Keratinocyte (primary cell): ENCODE results near the gene ATP1A3. TPM values are rescaled to one million over a fixed set of nuclear protein-coding genes. Genes with fewer than 3 reads are reported as not detected.
A peak's percentile ranks its signal among the peaks of the same experiment; 100 is the strongest.

Experiments used
- DNase-seq: peaks from one replicate; pipeline ENCODE4 v3.0.0-alpha.2; 2011; ENCODE audit warnings: low read depth, missing footprints, low spot score
- FAIRE-seq: peaks from 2 replicates; lab custom pipeline; 2011; peaks lifted over from hg19 to GRCh38; lab: Jason Lieb, UNC
- H2AFZ ChIP-seq: 2 replicates; pipeline ENCODE4 v1.6.0; 2012; ENCODE audit warnings: low read length, control low read depth, inconsistent platforms; ENCODE audit not compliant: control insufficient read depth
- H3K27ac ChIP-seq: 2 replicates; pipeline ENCODE4 v1.5.1; 2011; ENCODE audit warnings: low read length; ENCODE audit not compliant: control insufficient read depth, insufficient read depth
- H3K27me3 ChIP-seq: 3 replicates; pipeline ENCODE4 v1.6.0; 2011; ENCODE audit warnings: low read length; ENCODE audit not compliant: control insufficient read depth, insufficient read depth; ENCODE audit errors: extremely low read depth
- H3K36me3 ChIP-seq, 2 experiments: 2 replicates in 1 of 2; 3 replicates in 1 of 2; pipeline ENCODE4 v1.5.1; 2011; ENCODE audit warnings: low read length in 2 of 2, mild to moderate bottlenecking in 1 of 2; ENCODE audit not compliant: control insufficient read depth in 2 of 2, insufficient read depth in 2 of 2; ENCODE audit errors: extremely low read depth in 1 of 2
- H3K4me1 ChIP-seq: 3 replicates; pipeline ENCODE4 v1.5.1; 2011; ENCODE audit warnings: low read length; ENCODE audit not compliant: control insufficient read depth, insufficient read depth; ENCODE audit errors: extremely low read depth
- H3K4me2 ChIP-seq: 3 replicates; pipeline ENCODE4 v1.6.0; 2011; ENCODE audit warnings: low read depth, low read length; ENCODE audit not compliant: control insufficient read depth, insufficient read depth; ENCODE audit errors: extremely low read depth
- H3K4me3 ChIP-seq, 3 experiments: fragments of 200-600 bp in 1 of 3; sonication (generic) in 1 of 3; 2 replicates in 2 of 3; 3 replicates in 1 of 3; pipeline ENCODE4 v1.5.1; 2011 to 2016; ENCODE audit warnings: low read length in 3 of 3, mild to moderate bottlenecking in 3 of 3, control low read depth in 2 of 3, inconsistent platforms in 1 of 3, low read depth in 1 of 3, mixed read lengths in 1 of 3, mixed run types in 1 of 3, moderate library complexity in 1 of 3; ENCODE audit not compliant: control insufficient read depth in 2 of 3, insufficient read depth in 2 of 3; ENCODE audit errors: extremely low read depth in 1 of 3
- H3K79me2 ChIP-seq: 2 replicates; pipeline ENCODE4 v1.6.0; 2012; ENCODE audit warnings: low read length; ENCODE audit not compliant: control insufficient read depth, insufficient read depth
- H3K9ac ChIP-seq: 3 replicates; pipeline ENCODE4 v1.6.0; 2011; ENCODE audit warnings: low read length; ENCODE audit not compliant: control insufficient read depth, insufficient read depth; ENCODE audit errors: extremely low read depth
- H3K9me1 ChIP-seq: 3 replicates; pipeline ENCODE4 v1.6.0; 2011; ENCODE audit warnings: low read length; ENCODE audit not compliant: control insufficient read depth, insufficient read depth; ENCODE audit errors: extremely low read depth
- H3K9me3 ChIP-seq: 2 replicates; pipeline ENCODE4 v1.5.1; 2012; ENCODE audit warnings: low read depth, low read length; ENCODE audit not compliant: control insufficient read depth
- H4K20me1 ChIP-seq: 3 replicates; pipeline ENCODE4 v1.6.0; 2011; ENCODE audit warnings: low read length; ENCODE audit not compliant: control insufficient read depth, insufficient read depth; ENCODE audit errors: extremely low read depth
- CTCF ChIP-seq, 3 experiments: IDR thresholded peaks in 1 of 3; conservative IDR thresholded peaks in 1 of 3; optimal IDR thresholded peaks in 1 of 3; 2 replicates in 2 of 3; 3 replicates in 1 of 3; pipeline versions ENCODE3 to v1.5.1; 2011; ENCODE audit warnings: low read length in 3 of 3, mild to moderate bottlenecking in 3 of 3, moderate library complexity in 2 of 3, control low read depth in 1 of 3, inconsistent platforms in 1 of 3; ENCODE audit not compliant: insufficient read depth in 2 of 3; ENCODE audit errors: extremely low read depth in 1 of 3
- EZH2 ChIP-seq: IDR thresholded peaks from one replicate; pipeline ENCODE4 v1.6.1; 2012; ENCODE audit warnings: inconsistent platforms, mild to moderate bottlenecking, low read length, moderate library complexity
- dilution Hi-C: fragments of 300-500 bp; cut with MboI; formaldehyde crosslinking; loops from one replicate; pipeline ENCODE4 v1.7.0; 2020; ENCODE audit warnings: low sequenced_read_pairs; ENCODE audit not compliant: extremely low pct_ligation_motif_present
- polyA plus RNA-seq, 5 experiments: library from polyadenylated mRNA; depleted of rRNA in 3 of 5; stranded (reverse) in 3 of 5; stranded (forward) in 1 of 5; unstranded in 1 of 5; fragments of >200 nt; gene quantifications; 1 replicate in 1 of 5; 2 replicates in 3 of 5; 3 replicates in 1 of 5; pipeline versions ENCODE4 v1.2.1 to v1.2.3, GENCODE V29; 2011 to 2012; ENCODE audit warnings: missing spikeins in 2 of 5, low read depth in 1 of 5, low replicate concordance in 1 of 5

ATP1A3 gene
- polyA plus RNA-seq, 1 donor (not counting 4 experiments of a cell fraction or from before 2014, with no cell fraction given), result not detected

DNA sequence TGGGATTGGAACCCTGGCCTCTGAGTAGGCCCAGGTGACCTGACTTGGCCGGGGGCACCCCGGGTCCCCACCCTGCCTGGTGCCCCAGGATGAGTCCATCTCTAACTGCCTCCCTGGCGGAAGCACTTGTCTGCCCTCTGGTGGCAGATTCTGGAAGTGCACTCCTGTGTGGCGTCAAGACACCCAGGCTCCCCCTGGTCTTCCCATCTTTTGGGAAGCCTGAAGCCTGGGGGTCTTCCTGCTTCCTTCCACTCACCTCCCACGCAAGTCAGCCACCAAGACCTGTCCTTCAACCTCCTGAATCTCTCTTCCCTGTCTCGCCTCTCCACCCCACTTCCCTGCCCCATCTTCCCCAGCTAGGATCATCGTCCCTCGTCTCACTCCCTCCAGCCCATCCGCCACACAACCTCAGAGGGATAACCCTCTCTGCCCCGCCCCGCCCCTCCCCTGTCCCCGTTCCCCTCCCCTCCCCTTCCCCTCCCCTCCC lies 42.3 kb downstream of the ATP1A3 start:
- Histone ChIP-seq H3K27me3 (no peaks in the 10 kb centered on the region), H3K36me3 (peaks cover 0 to 6% of the 10 kb centered on the region in 2 experiments), H3K4me2 (peak overlapping the region; percentile 70), H3K79me2 (no peaks in the 10 kb centered on the region), H3K4me3 (no peak overlapping the region), H3K27ac (no peak overlapping the region), H3K9me1 (no peaks in the 10 kb centered on the region), H3K9me3 (no peaks in the 10 kb centered on the region), H2AFZ (peak overlapping the region; percentile 76), H4K20me1 (no peaks in the 10 kb centered on the region), H3K4me1 (no peaks in the 10 kb centered on the region), H3K9ac (no peak overlapping the region)
- TF ChIP-seq EZH2 (no peak), CTCF (optimal IDR thresholded peaks at IDR 0.05 in 1 of 3, IDR thresholded peaks at IDR 0.05 in 1 of 3, conservative IDR thresholded peaks at IDR 0.05 in 1 of 3; ENCODE audit: extremely low read depth in 1 of 3, insufficient read depth in 2 of 3, low read length in 3 of 3) (peak; percentile 94 to 99 (median 98))
- peak; percentile 43 for FAIRE-seq
- dilution Hi-C loops, result no loop called here
- DNase-seq, result peak; percentile 35

- dilution Hi-C loops, result no loop called here
- FAIRE-seq, result no peak
These were observed 46.9 kb downstream of the ATP1A3 start for GRCh38 chr19:41947091-41947490.

More at GRCh38 chr19:41947091-41947490, 46.9 kb downstream of the ATP1A3 start:
- Histone ChIP-seq H3K4me3 (no peak overlapping the region), H3K4me2 (no peak overlapping the region), H3K79me2 (no peaks in the 10 kb centered on the region), H2AFZ (no peak overlapping the region), H3K36me3 (no peaks in the 10 kb centered on the region), H3K9ac (no peak overlapping the region), H3K9me1 (no peaks in the 10 kb centered on the region), H4K20me1 (no peaks in the 10 kb centered on the region), H3K9me3 (no peaks in the 10 kb centered on the region), H3K27me3 (no peaks in the 10 kb centered on the region), H3K27ac (no peak overlapping the region), H3K4me1 (no peaks in the 10 kb centered on the region)
- TF ChIP-seq EZH2, result no peak
- no peak for TF ChIP-seq CTCF (optimal IDR thresholded peaks at IDR 0.05 in 1 of 3, IDR thresholded peaks at IDR 0.05 in 1 of 3, conservative IDR thresholded peaks at IDR 0.05 in 1 of 3; ENCODE audit: extremely low read depth in 1 of 3, insufficient read depth in 2 of 3, low read length in 3 of 3)
- no peak for DNase-seq
